ENCODE measurements around the gene MORN1.
A peak's percentile ranks its signal among the peaks of the same experiment; 100 is the strongest.
"Not testable (repeated sequence)": the region's sequence is repeated elsewhere in the genome, so short reads cannot be mapped to it uniquely, and the experiment has no call there.

The MORN1 gene

GRCh38 chr1:2302292-2302925 lies 88.9 kb downstream of the MORN1 start:
- no peak for DNase-seq

GRCh38 chr1:2301607-2302291 lies 89.6 kb downstream of the MORN1 start:
- DNase-seq, result no peak

- DNase-seq, result peak; percentile 71
Observed at GRCh38 chr1:2300851-2301606, 90.3 kb downstream of the MORN1 start.

- peak; percentile 69 for DNase-seq
Observed at GRCh38 chr1:2300004-2300771, 91.2 kb downstream of the MORN1 start.

- DNase-seq, result no peak
Observed at GRCh38 chr1:2299131-2299627, 92.2 kb downstream of the MORN1 start.

- no peak for DNase-seq
Observed at GRCh38 chr1:2298685-2299084, 92.7 kb downstream of the MORN1 start.

- DNase-seq, result no peak
Observed at GRCh38 chr1:2297246-2298011, 93.9 kb downstream of the MORN1 start.

- no peak for DNase-seq
Observed at GRCh38 chr1:2296614-2297013, 94.7 kb downstream of the MORN1 start.

GRCh38 chr1:2296211-2296610 lies 95.1 kb downstream of the MORN1 start:
- DNase-seq, result not testable (repeated sequence)

- DNase-seq, result no peak
Observed at GRCh38 chr1:2295526-2295925, 95.8 kb downstream of the MORN1 start.

- no peak for DNase-seq
Observed at GRCh38 chr1:2294725-2295078, 96.7 kb downstream of the MORN1 start.

- no peak for DNase-seq
Observed at GRCh38 chr1:2294033-2294724, 97.2 kb downstream of the MORN1 start.

GRCh38 chr1:2292725-2293450 lies 98.5 kb downstream of the MORN1 start:
- no peak for DNase-seq

GRCh38 chr1:2291577-2291976 lies 99.8 kb downstream of the MORN1 start:
- DNase-seq, result no peak

GRCh38 chr1:2290595-2291510 lies 100.5 kb downstream of the MORN1 start:
- DNase-seq, result peak; percentile 71

- DNase-seq, result no peak
Observed at GRCh38 chr1:2290171-2290578, 101.2 kb downstream of the MORN1 start.

- DNase-seq, result no peak
Observed at GRCh38 chr1:2289607-2290006, 101.7 kb downstream of the MORN1 start.

GRCh38 chr1:2288816-2289536 lies 102.4 kb downstream of the MORN1 start:
- DNase-seq, result no peak

- no peak for DNase-seq
Observed at GRCh38 chr1:2288311-2288710, 103.0 kb downstream of the MORN1 start.
